MM.1S (cell line): ENCODE data around the gene EIF2B2.

Experiments
- DNase-seq: peaks from one replicate; pipeline ENCODE4 v3.0.0-alpha.2; 2015
- H2AFZ ChIP-seq: fragments of 300-600 bp; sonication (generic); 2 replicates; pipeline ENCODE4 v1.6.0; 2016; ENCODE audit warnings: antibody characterized with exemption, low read length
- H3F3A ChIP-seq: fragments of 300-600 bp; sonication (generic); 2 replicates; pipeline ENCODE4 v1.6.1; 2016; ENCODE audit warnings: mild to moderate bottlenecking, antibody characterized with exemption, low read length, moderate library complexity, mixed read lengths; ENCODE audit not compliant: insufficient read depth
- H3K27ac ChIP-seq: fragments of 300-600 bp; sonication (generic); 2 replicates; pipeline ENCODE4 v1.5.1; 2016; ENCODE audit warnings: mild to moderate bottlenecking, low read length
- H3K27me3 ChIP-seq: fragments of 300-600 bp; sonication (generic); replicated peaks from 2 replicates; pipeline ENCODE4 v1.6.0; 2016; ENCODE audit warnings: low read length; ENCODE audit not compliant: insufficient read depth
- H3K36me3 ChIP-seq: fragments of 300-600 bp; sonication (generic); replicated peaks from 2 replicates; pipeline ENCODE4 v1.6.1; 2016; ENCODE audit warnings: mild to moderate bottlenecking, low read length, mixed read lengths; ENCODE audit not compliant: insufficient read depth
- H3K4me1 ChIP-seq: fragments of 300-600 bp; sonication (generic); 2 replicates; pipeline ENCODE4 v1.6.1; 2016; ENCODE audit warnings: low read length, mixed read lengths
- H3K4me2 ChIP-seq: fragments of 300-600 bp; sonication (generic); 2 replicates; pipeline ENCODE4 v1.6.0; 2016; ENCODE audit warnings: low read depth, low read length
- H3K4me3 ChIP-seq: fragments of 300-600 bp; sonication (generic); 2 replicates; pipeline ENCODE4 v1.5.1; 2016; ENCODE audit warnings: low read length, mixed read lengths
- H3K79me2 ChIP-seq: fragments of 300-600 bp; sonication (generic); 2 replicates; pipeline ENCODE4 v1.6.1; 2016; ENCODE audit warnings: mixed run types, low read length, mixed read lengths
- H3K9ac ChIP-seq: fragments of 300-600 bp; sonication (generic); 2 replicates; pipeline ENCODE4 v1.6.1; 2016; ENCODE audit warnings: low read length, mixed read lengths
- H3K9me2 ChIP-seq: fragments of 300-600 bp; sonication (generic); replicated peaks from 2 replicates; pipeline ENCODE4 v1.6.1; 2016; ENCODE audit warnings: mild to moderate bottlenecking, low read length, mixed read lengths; ENCODE audit not compliant: insufficient read depth
- H3K9me3 ChIP-seq: fragments of 300-600 bp; sonication (generic); replicated peaks from 2 replicates; pipeline ENCODE4 v1.6.1; 2016; ENCODE audit warnings: mild to moderate bottlenecking, low read length, mixed read lengths; ENCODE audit not compliant: insufficient read depth
- H4K20me1 ChIP-seq: fragments of 300-600 bp; sonication (generic); 2 replicates; pipeline ENCODE4 v1.6.1; 2016; ENCODE audit warnings: mild to moderate bottlenecking, low read length, moderate library complexity, mixed read lengths; ENCODE audit not compliant: insufficient read depth
- CTCF ChIP-seq: fragments of 300-600 bp; sonication (generic); IDR thresholded peaks from 2 replicates; pipeline ENCODE4 v1.5.1; 2016; ENCODE audit warnings: antibody characterized with exemption, low read length, mixed read lengths
- EZH2 ChIP-seq: fragments of 300-600 bp; sonication (generic); optimal IDR thresholded peaks from 2 replicates; pipeline ENCODE3; 2017; ENCODE audit warnings: low read depth, mild to moderate bottlenecking, antibody characterized with exemption, low read length, mixed read lengths
- EZH2phosphoT487 ChIP-seq: fragments of 300-600 bp; sonication (generic); IDR thresholded peaks from 2 replicates; pipeline ENCODE4 v1.6.1; 2018; ENCODE audit warnings: antibody characterized with exemption, low read length

EIF2B2 gene

GRCh38 chr14:75044322-75044721, 41.6 kb downstream of the EIF2B2 start:
- Histone ChIP-seq H3K27me3 (no peaks in the 10 kb centered on the region), H3K36me3 (no peaks in the 10 kb centered on the region), H3K9me2 (no peaks in the 10 kb centered on the region), H3K4me2 (no peak overlapping the region), H2AFZ (no peak overlapping the region), H3K27ac (no peak overlapping the region), H3K4me3 (no peak overlapping the region), H4K20me1 (no peaks in the 10 kb centered on the region), H3K79me2 (no peaks in the 10 kb centered on the region), H3K9ac (no peak overlapping the region), H3K9me3 (no peaks in the 10 kb centered on the region), H3F3A (no peaks in the 10 kb centered on the region), H3K4me1 (no peaks in the 10 kb centered on the region)
- TF ChIP-seq EZH2 (no peak), EZH2phosphoT487 (no peak), CTCF (no peak)
- no peak for DNase-seq

- Histone ChIP-seq H3K27ac (no peak overlapping the region), H3K27me3 (no peaks in the 10 kb centered on the region), H3K79me2 (no peaks in the 10 kb centered on the region), H3K4me2 (no peak overlapping the region), H3K4me1 (no peaks in the 10 kb centered on the region), H3K9me3 (no peaks in the 10 kb centered on the region), H3K4me3 (no peak overlapping the region), H4K20me1 (no peaks in the 10 kb centered on the region), H3K9me2 (no peaks in the 10 kb centered on the region), H3F3A (no peaks in the 10 kb centered on the region), H3K36me3 (no peaks in the 10 kb centered on the region), H2AFZ (no peak overlapping the region), H3K9ac (no peak overlapping the region)
- DNase-seq, result no peak
- TF ChIP-seq CTCF (no peak), EZH2phosphoT487 (no peak), EZH2 (no peak)
Observed at GRCh38 chr14:75044752-75045151, 42.0 kb downstream of the EIF2B2 start.

GRCh38 chr14:75046275-75046674, 43.6 kb downstream of the EIF2B2 start:
- H2AFZ ChIP-seq, result no peak overlapping the region
- H3K79me2 ChIP-seq, result no peaks in the 10 kb centered on the region
- no peaks in the 10 kb centered on the region for H3F3A ChIP-seq
- no peaks in the 10 kb centered on the region for H3K4me1 ChIP-seq
- H3K4me2 ChIP-seq, result no peak overlapping the region
- DNase-seq, result no peak
- no peak overlapping the region for H3K9ac ChIP-seq
- H4K20me1 ChIP-seq, result no peaks in the 10 kb centered on the region
- H3K9me2 ChIP-seq, result no peaks in the 10 kb centered on the region
- TF ChIP-seq EZH2phosphoT487 (no peak), EZH2 (no peak), CTCF (no peak)
- no peaks in the 10 kb centered on the region for H3K27me3 ChIP-seq
- no peaks in the 10 kb centered on the region for H3K9me3 ChIP-seq
- H3K4me3 ChIP-seq, result no peak overlapping the region
- no peaks in the 10 kb centered on the region for H3K36me3 ChIP-seq
- H3K27ac ChIP-seq, result no peak overlapping the region
